K562 (cell line): Measurements from ENCODE around the gene MEF2B. TPM values are rescaled to one million over a fixed set of nuclear protein-coding genes. Genes with fewer than 3 reads are reported as not detected.

Experiments used
- AFF1 ChIP-seq, 2 experiments: fragments of 450-650 bp; IDR thresholded peaks; 2 replicates each; pipeline ENCODE4 v1.6.1; 2018; ENCODE audit warnings: mild to moderate bottlenecking in 2 of 2, low read depth in 1 of 2; ENCODE audit not compliant: partially characterized antibody in 2 of 2
- BRD9 ChIP-seq: fragments of 450-650 bp; IDR thresholded peaks from 2 replicates; pipeline ENCODE4 v1.6.1; 2018; ENCODE audit warnings: low read depth; ENCODE audit not compliant: partially characterized antibody
- ETS2 ChIP-seq: IDR thresholded peaks from 2 replicates; pipeline ENCODE4 v1.6.1; 2016; ENCODE audit warnings: borderline replicate concordance, missing genetic modification characterization, mild to moderate bottlenecking, moderate library complexity, missing compliant biosample characterization; ENCODE audit not compliant: poor library complexity, severe bottlenecking
- HMG20A ChIP-seq: fragments of 450-650 bp; formaldehyde crosslinking; conservative IDR thresholded peaks from 2 replicates; pipeline ENCODE4 v1.4.0; 2020; ENCODE audit warnings: mild to moderate bottlenecking, mixed read lengths
- MEF2A ChIP-seq: IDR thresholded peaks from 2 replicates; pipeline ENCODE4 v1.6.1; 2011; ENCODE audit warnings: low read depth, mild to moderate bottlenecking, low read length, moderate library complexity; ENCODE audit not compliant: control insufficient read depth
- MTA3 ChIP-seq: fragments of 450-650 bp; formaldehyde crosslinking; IDR thresholded peaks from 2 replicates; pipeline ENCODE4 v1.6.1; 2017; ENCODE audit warnings: mild to moderate bottlenecking, borderline replicate concordance
- NR4A1 ChIP-seq, 2 experiments: fragments of 250-450 bp in 1 of 2; fragments of 450-650 bp in 1 of 2; sonication (Bioruptor Pico) in 1 of 2; IDR thresholded peaks; 2 replicates each; pipeline versions ENCODE4 v1.4.0 to v1.6.1; 2016 to 2020; ENCODE audit warnings: mild to moderate bottlenecking in 2 of 2, missing compliant biosample characterization in 1 of 2, missing genetic modification characterization in 1 of 2, moderate library complexity in 1 of 2
- NUFIP1 ChIP-seq: fragments of 450-650 bp; IDR thresholded peaks from 2 replicates; pipeline ENCODE4 v1.6.1; 2018; ENCODE audit not compliant: partially characterized antibody
- RBFOX2 ChIP-seq: fragments of 200-400 bp; formaldehyde crosslinking; IDR thresholded peaks from 2 replicates; pipeline ENCODE4 v1.6.1; 2017; ENCODE audit warnings: low read depth, mild to moderate bottlenecking, low read length, moderate library complexity
- RREB1 ChIP-seq: fragments of 250-450 bp; sonication (Bioruptor Pico); IDR thresholded peaks from 2 replicates; pipeline ENCODE4 v1.4.0; 2020
- SRSF9 ChIP-seq: fragments of 200-400 bp; formaldehyde crosslinking; IDR thresholded peaks from 2 replicates; pipeline ENCODE4 v1.6.1; 2017; ENCODE audit warnings: low read depth, low read length, borderline replicate concordance
- TAF9B ChIP-seq: fragments of 450-650 bp; IDR thresholded peaks from 2 replicates; pipeline ENCODE4 v1.6.1; 2018; ENCODE audit warnings: mild to moderate bottlenecking; ENCODE audit not compliant: partially characterized antibody
- ZNF12 ChIP-seq: sonication (generic); formaldehyde crosslinking; IDR thresholded peaks from 2 replicates; pipeline ENCODE4 v1.4.0; 2020; ENCODE audit warnings: mild to moderate bottlenecking, missing genetic modification reagents
- ZNF124 ChIP-seq: sonication (generic); formaldehyde crosslinking; IDR thresholded peaks from 2 replicates; pipeline ENCODE4 v1.8.1; 2022; ENCODE audit warnings: missing genetic modification reagents
- ZNF165 ChIP-seq: fragments of 250-450 bp; sonication (Bioruptor Pico); IDR thresholded peaks from 2 replicates; pipeline ENCODE4 v1.4.0; 2020; ENCODE audit warnings: borderline replicate concordance
- ZNF280B ChIP-seq: fragments of 250-450 bp; sonication (Bioruptor Pico); IDR thresholded peaks from 2 replicates; pipeline ENCODE4 v1.5.1; 2021; ENCODE audit warnings: mild to moderate bottlenecking
- polyA plus RNA-seq, 8 experiments: library from polyadenylated mRNA; depleted of rRNA in 4 of 8; stranded (reverse) in 5 of 8; unstranded in 3 of 8; fragments of >200 nt; fragmentation: Nextera tagmentation in 2 of 8; fragmentation: Illumina TruSeq in 1 of 8; extraction: Ambion mirVana in 2 of 8; extraction: Trizol in 1 of 8; gene quantifications; 2 replicates each; pipeline versions ENCODE4 v1.2.1 to v1.2.3, GENCODE V29; 2011 to 2014; ENCODE audit warnings: inconsistent platforms in 1 of 8, missing spikeins in 1 of 8
- total RNA-seq, 7 experiments: library from RNA; depleted of rRNA in 6 of 7; stranded (reverse); fragments of >200 nt in 6 of 7; fragmentation: Illumina TruSeq in 2 of 7; extraction: Trizol in 2 of 7; gene quantifications; 2 replicates each; pipeline versions ENCODE4 v1.2.1 to v1.2.3, GENCODE V29; 2011 to 2021; ENCODE audit warnings: low replicate concordance in 1 of 7

Gene MEF2B
- total and polyA plus RNA-seq, 9 of the 15 experiments (the other 6 are each of a cell fraction or from before 2014, with no cell fraction given): 0.14 to 1.9 (median 0.71) TPM; not detected in 3

GRCh38 chr19:19171821-19172532 lies 1.9 kb upstream of the MEF2B start (continued):
- TF ChIP-seq AFF1 (IDR thresholded peaks at IDR 0.05; ENCODE audit: low read depth in 1 of 2, partially characterized antibody in 2 of 2) (peak in 1 of 2 experiments; percentile 58), HMG20A (CRISPR knock-in tag) (no peak), ZNF280B (CRISPR knock-in tag) (no peak), RBFOX2 (peak; percentile 80), TAF9B (no peak), MTA3 (peak; percentile 51; the same call in 1 of the 2 replicates), BRD9 (peak; percentile 66), SRSF9 (no peak), NUFIP1 (no peak), MEF2A (no peak), ZNF124 (CRISPR knock-in tag) (no peak), ZNF165 (CRISPR knock-in tag) (no peak), ETS2 (tag) (no peak), RREB1 (CRISPR knock-in tag) (no peak), NR4A1 (CRISPR knock-in tag; IDR thresholded peaks at IDR 0.05) (no peak), NR4A1 (tag; IDR thresholded peaks at IDR 0.05) (no peak), ZNF12 (CRISPR knock-in tag) (no peak)
